ENCODE results near the gene TMEM255A.

The TMEM255A gene

DNA sequence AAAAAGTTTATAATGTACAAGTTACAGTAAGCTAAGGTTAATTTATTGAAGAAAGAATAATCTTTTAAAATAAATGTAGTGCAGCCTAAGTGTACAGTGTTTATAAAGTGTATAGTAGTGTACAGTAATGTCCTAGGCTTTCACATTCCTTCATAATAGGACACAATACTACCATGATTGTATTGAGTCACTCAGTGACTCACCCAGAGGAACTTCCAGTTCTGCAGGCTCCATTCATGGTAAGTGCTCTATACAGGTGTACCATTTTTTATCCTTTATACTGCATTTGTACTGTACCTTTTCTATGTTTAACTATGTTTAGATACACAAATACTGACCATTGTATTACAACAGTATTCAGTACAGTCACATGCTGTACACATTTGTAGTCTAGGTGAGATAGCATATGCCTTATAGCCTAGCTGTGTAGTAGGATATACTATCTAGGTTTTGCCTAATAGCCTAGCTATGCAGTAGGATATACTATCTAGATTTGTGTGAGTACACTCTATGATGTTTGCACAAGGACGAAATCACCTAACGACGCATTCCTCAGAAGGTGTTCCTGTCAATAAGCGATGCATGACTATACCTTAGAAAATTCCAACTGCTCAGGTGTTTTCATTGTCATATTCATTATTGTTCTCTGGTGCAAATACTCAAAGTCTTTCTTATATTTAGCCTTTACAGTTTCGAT is 5.5 kb upstream of the TMEM255A start:
- no peaks in the 10 kb centered on the region for H3K27me3 ChIP-seq (ENCODE audit: control insufficient read depth, insufficient read depth, low read length)
- H3K4me2 ChIP-seq (ENCODE audit: low read length): no peak overlapping the region
- H3K4me3 ChIP-seq (ENCODE audit: low read depth, low read length): no peak overlapping the region
- H2AFZ ChIP-seq: no peak overlapping the region
- no peaks in the 10 kb centered on the region for H3K36me3 ChIP-seq (ENCODE audit: control insufficient read depth, insufficient read depth, low read length)
- TF ChIP-seq, protein P1, sequence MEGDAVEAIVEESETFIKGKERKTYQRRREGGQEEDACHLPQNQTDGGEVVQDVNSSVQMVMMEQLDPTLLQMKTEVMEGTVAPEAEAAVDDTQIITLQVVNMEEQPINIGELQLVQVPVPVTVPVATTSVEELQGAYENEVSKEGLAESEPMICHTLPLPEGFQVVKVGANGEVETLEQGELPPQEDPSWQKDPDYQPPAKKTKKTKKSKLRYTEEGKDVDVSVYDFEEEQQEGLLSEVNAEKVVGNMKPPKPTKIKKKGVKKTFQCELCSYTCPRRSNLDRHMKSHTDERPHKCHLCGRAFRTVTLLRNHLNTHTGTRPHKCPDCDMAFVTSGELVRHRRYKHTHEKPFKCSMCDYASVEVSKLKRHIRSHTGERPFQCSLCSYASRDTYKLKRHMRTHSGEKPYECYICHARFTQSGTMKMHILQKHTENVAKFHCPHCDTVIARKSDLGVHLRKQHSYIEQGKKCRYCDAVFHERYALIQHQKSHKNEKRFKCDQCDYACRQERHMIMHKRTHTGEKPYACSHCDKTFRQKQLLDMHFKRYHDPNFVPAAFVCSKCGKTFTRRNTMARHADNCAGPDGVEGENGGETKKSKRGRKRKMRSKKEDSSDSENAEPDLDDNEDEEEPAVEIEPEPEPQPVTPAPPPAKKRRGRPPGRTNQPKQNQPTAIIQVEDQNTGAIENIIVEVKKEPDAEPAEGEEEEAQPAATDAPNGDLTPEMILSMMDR (IDR thresholded peaks at IDR 0.05): no peak
- H3K27ac ChIP-seq: no peak overlapping the region
- no peak overlapping the region for H3K9ac ChIP-seq
- H3K9me3 ChIP-seq (ENCODE audit: control insufficient read depth, low read length): no peaks in the 10 kb centered on the region
- no peaks in the 10 kb centered on the region for H3K4me1 ChIP-seq
- no peaks in the 10 kb centered on the region for H3K79me2 ChIP-seq

DNA sequence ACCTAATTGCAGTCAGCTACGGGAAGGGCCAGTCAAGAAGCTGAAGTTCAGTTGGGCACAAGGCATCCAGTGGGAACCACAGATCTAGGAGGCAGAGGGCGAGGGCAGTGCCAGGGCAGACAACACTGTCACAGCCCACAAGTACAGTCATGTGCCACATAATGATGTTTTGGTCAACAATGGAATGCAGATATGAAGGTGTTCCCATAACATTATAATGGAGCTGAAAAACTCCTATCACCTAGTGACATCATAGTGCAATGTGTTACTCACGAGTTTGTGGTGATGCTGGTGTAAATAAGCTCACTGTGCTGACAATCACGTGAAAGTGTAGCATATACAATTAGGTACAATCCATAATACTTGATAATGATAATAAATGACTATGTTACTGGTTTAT is 4.5 kb upstream of the TMEM255A start:
- H2AFZ ChIP-seq: no peak overlapping the region
- no peak overlapping the region for H3K4me2 ChIP-seq (ENCODE audit: low read length)
- no peaks in the 10 kb centered on the region for H3K79me2 ChIP-seq
- no peaks in the 10 kb centered on the region for H3K36me3 ChIP-seq (ENCODE audit: control insufficient read depth, insufficient read depth, low read length)
- H3K4me1 ChIP-seq: no peaks in the 10 kb centered on the region
- H3K9me3 ChIP-seq (ENCODE audit: control insufficient read depth, low read length): no peaks in the 10 kb centered on the region
- no peak overlapping the region for H3K27ac ChIP-seq
- H3K4me3 ChIP-seq (ENCODE audit: low read depth, low read length): no peak overlapping the region
- H3K27me3 ChIP-seq (ENCODE audit: control insufficient read depth, insufficient read depth, low read length): no peaks in the 10 kb centered on the region
- H3K9ac ChIP-seq: no peak overlapping the region
- TF ChIP-seq, protein P1 (IDR thresholded peaks at IDR 0.05): no peak

DNA sequence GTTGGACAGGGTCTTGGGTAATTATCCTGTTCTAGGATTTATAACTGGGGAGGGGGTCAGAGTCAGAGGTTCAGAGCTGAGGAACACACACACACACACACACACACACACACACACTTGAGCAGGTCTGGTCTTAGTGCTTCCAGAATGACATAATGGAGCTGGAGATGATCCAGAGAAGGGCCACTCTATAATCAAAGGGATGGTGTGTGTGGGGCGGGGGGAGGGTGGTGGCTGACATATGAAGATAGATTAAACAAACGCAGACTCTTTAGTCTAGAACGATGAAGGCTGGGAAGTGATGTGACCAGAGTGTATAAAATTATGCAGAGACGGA is 434 bp upstream of the TMEM255A start:
- TF ChIP-seq, protein P1 (IDR thresholded peaks at IDR 0.05): no peak
- H3K27me3 ChIP-seq (ENCODE audit: control insufficient read depth, insufficient read depth, low read length): no peaks in the 10 kb centered on the region
- H3K79me2 ChIP-seq: no peaks in the 10 kb centered on the region

DNA sequence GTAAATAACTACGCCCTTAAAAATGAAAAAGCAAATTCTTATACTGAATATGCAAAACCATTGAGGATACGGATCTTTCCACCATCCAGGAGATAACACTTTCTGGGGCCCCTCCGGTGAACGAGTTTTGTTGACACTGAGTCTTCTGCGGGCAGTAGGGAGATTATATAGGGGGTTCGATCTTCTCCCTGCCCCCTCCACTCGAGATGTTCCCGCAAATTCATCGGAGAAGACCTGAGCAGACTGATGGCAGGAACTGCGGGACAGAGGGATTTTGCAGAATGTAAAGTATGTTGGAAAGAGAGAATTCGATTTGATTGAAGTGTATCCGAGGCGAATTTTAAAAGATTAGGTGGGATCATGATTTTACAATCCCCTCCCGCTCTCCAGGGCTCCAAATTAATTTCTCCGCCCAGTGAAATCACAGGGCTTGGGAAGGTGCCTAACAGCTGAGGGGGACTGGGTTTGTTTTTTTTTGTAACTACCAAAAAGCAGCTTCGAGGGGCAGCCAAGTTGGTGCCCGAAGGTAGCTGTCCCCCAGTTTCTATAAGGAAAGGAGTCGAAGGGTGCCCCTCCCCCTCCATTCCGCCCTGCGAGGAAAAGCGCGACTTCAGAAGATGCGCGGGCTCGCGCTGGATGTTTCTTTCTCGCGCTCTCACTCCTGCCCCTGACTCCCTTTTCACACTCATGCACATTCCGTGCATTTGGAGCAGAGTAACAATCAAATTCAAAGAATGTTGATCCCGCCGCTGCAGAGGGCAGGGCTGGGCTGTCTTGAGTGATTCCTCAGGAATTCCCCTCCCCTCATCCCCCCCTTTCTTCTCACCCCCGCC is 1.2 kb downstream of the TMEM255A start:
- H3K4me1 ChIP-seq: peaks cover 7% of the 10 kb centered on the region
- H3K27ac ChIP-seq: no peak overlapping the region
- peak overlapping the region; percentile 42 for H3K4me3 ChIP-seq (ENCODE audit: low read depth, low read length)
- H3K27me3 ChIP-seq (ENCODE audit: control insufficient read depth, insufficient read depth, low read length): no peaks in the 10 kb centered on the region
- peak overlapping the region; percentile 66 for H3K4me2 ChIP-seq (ENCODE audit: low read length)
- no peak overlapping the region for H3K9ac ChIP-seq
- no peaks in the 10 kb centered on the region for H3K79me2 ChIP-seq
- H3K9me3 ChIP-seq (ENCODE audit: control insufficient read depth, low read length): no peaks in the 10 kb centered on the region
- H2AFZ ChIP-seq: peak overlapping the region; percentile 48
- TF ChIP-seq, protein P1 (IDR thresholded peaks at IDR 0.05): no peak
- H3K36me3 ChIP-seq (ENCODE audit: control insufficient read depth, insufficient read depth, low read length): no peaks in the 10 kb centered on the region

More for the DNA sequence above, 434 bp upstream of the TMEM255A start:
- H3K9ac ChIP-seq: no peak overlapping the region
- H3K4me1 ChIP-seq: peaks cover 7% of the 10 kb centered on the region
- no peak overlapping the region for H2AFZ ChIP-seq
- H3K4me3 ChIP-seq (ENCODE audit: low read depth, low read length): no peak overlapping the region
- no peak overlapping the region for H3K4me2 ChIP-seq (ENCODE audit: low read length)
- no peaks in the 10 kb centered on the region for H3K9me3 ChIP-seq (ENCODE audit: control insufficient read depth, low read length)
- H3K36me3 ChIP-seq (ENCODE audit: control insufficient read depth, insufficient read depth, low read length): no peaks in the 10 kb centered on the region
- no peak overlapping the region for H3K27ac ChIP-seq

Measured in parathyroid adenoma (tissue), 2 donors.